Nephron progenitor cell (in vitro differentiated cells): ENCODE data around the gene BCL6B.
A peak's percentile ranks its signal among the peaks of the same experiment; 100 is the strongest.

Source experiments
- DNase-seq: peaks from one replicate; pipeline ENCODE4 v3.0.0; 2021
- H3K27ac Mint-ChIP-seq: 2 replicates; pipeline ENCODE4 v1.8.0; 2021; ENCODE audit warnings: mild to moderate bottlenecking, moderate library complexity, mixed read lengths
- H3K27me3 Mint-ChIP-seq: 2 replicates; pipeline ENCODE4 v1.8.0; 2021; ENCODE audit warnings: mild to moderate bottlenecking, low read depth, mixed read lengths; ENCODE audit not compliant: poor library complexity
- H3K36me3 Mint-ChIP-seq: 2 replicates; pipeline ENCODE4 v1.8.0; 2021; ENCODE audit warnings: low read depth, mixed read lengths
- H3K4me1 Mint-ChIP-seq: 2 replicates; pipeline ENCODE4 v1.8.0; 2021; ENCODE audit warnings: mixed read lengths
- H3K4me3 Mint-ChIP-seq: 2 replicates; pipeline ENCODE4 v1.8.0; 2021; ENCODE audit warnings: mild to moderate bottlenecking, moderate library complexity, mixed read lengths
- H3K9me3 Mint-ChIP-seq: 2 replicates; pipeline ENCODE4 v1.8.0; 2021; ENCODE audit warnings: mild to moderate bottlenecking, moderate library complexity, mixed read lengths
- TF ChIP-seq, protein P1 (sequence below): fragments of 200-600 bp; sonication (generic); IDR thresholded peaks from 2 replicates; pipeline ENCODE4 v1.5.0; 2021; ENCODE audit warnings: antibody characterized with exemption

Gene BCL6B

DNA sequence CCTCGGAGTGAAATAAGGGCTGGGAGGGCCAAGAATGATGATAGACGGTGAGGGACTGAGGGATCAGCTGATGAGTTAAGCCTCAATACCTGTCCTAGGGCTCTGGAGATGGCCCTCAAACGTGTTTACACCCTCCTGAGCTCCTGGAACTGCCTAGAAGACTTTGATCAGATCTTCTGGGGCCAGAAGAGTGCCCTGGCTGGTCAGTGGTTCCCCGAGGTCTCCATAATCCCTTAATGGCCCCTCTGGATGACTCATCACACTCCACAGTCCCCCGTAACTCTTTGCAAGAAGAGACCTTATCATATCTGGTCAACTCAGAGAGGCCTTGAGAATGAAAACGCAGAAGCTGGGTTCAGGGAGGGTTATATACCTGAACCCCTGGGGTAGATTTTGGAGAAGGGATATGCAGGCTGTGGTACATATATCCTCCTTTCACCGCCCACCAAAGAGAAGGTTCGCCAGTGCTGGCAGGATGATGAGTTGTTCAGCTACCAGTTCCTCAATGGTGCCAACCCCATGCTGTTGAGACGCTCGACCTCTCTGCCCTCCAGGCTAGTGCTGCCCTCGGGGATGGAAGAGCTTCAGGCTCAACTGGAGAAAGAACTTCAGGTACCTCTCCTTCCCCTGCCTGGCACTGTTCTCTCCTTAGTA is 23.9 kb upstream of the BCL6B start:
- Mint-ChIP-seq H3K27me3 (peaks cover 15% of the 10 kb centered on the region), H3K4me1 (peaks cover 12% of the 10 kb centered on the region)
- TF ChIP-seq, protein P1, sequence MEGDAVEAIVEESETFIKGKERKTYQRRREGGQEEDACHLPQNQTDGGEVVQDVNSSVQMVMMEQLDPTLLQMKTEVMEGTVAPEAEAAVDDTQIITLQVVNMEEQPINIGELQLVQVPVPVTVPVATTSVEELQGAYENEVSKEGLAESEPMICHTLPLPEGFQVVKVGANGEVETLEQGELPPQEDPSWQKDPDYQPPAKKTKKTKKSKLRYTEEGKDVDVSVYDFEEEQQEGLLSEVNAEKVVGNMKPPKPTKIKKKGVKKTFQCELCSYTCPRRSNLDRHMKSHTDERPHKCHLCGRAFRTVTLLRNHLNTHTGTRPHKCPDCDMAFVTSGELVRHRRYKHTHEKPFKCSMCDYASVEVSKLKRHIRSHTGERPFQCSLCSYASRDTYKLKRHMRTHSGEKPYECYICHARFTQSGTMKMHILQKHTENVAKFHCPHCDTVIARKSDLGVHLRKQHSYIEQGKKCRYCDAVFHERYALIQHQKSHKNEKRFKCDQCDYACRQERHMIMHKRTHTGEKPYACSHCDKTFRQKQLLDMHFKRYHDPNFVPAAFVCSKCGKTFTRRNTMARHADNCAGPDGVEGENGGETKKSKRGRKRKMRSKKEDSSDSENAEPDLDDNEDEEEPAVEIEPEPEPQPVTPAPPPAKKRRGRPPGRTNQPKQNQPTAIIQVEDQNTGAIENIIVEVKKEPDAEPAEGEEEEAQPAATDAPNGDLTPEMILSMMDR, result no peak

GRCh38 chr17:7001318-7001961 is 21.4 kb upstream of the BCL6B start:
- Mint-ChIP-seq H3K4me3 (no peak overlapping the region), H3K27me3 (peaks cover 5% of the 10 kb centered on the region), H3K27ac (peak overlapping the region; percentile 47), H3K9me3 (no peaks in the 10 kb centered on the region), H3K36me3 (peaks cover 42% of the 10 kb centered on the region), H3K4me1 (no peaks in the 10 kb centered on the region)
- TF ChIP-seq, protein P1, result peak; percentile 69
- peak; percentile 74 for DNase-seq

More for the DNA sequence above, 23.9 kb upstream of the BCL6B start:
- Mint-ChIP-seq H3K9me3 (no peaks in the 10 kb centered on the region), H3K4me3 (no peak overlapping the region), H3K36me3 (peaks cover 46% of the 10 kb centered on the region), H3K27ac (no peak overlapping the region)
- DNase-seq, result no peak

DNA sequence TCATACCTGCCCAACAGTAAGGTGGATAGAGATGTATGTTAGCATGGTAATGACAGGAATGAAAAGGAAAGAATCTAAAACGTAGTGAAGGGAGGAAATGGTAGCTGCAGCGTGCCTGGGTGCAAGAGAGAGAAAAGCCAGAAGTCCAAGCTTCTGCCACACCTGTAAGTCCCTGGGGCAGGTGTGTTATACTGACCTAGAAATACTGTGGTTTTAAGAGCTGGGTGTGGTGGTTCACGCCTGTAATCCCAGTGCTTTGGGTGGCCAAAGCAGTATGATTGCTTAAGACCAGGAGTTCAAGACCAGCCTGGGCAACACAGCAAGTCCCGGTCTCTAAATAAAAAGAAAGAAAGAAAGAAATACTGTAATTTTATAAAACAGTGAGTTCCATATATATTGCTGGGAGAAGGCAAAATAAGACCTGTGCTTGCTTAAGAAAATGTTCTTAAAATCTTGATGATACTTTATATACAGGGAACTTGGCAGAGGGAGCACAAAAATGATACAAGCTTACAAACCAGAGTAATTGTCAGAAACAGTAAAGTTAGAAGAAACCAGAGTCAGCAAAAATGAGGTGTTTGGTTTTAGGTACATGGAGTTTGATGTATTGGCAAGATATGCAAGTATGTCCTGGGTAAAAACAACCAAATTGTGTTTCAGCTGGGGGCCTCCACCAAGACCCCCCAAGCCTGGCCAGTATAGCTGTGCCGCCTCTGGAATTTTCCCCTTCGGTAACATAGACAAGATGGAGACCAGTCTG is 20.4 kb upstream of the BCL6B start:
- peaks cover 35% of the 10 kb centered on the region for H3K36me3 Mint-ChIP-seq
- TF ChIP-seq, protein P1, result no peak

GRCh38 chr17:7003745-7004144 is 19.1 kb upstream of the BCL6B start:
- DNase-seq, result no peak
- Mint-ChIP-seq H3K9me3 (no peaks in the 10 kb centered on the region), H3K4me1 (no peaks in the 10 kb centered on the region), H3K27ac (no peak overlapping the region), H3K36me3 (peaks cover 23% of the 10 kb centered on the region), H3K27me3 (no peaks in the 10 kb centered on the region), H3K4me3 (no peak overlapping the region)
- TF ChIP-seq, protein P1, result no peak

More for the DNA sequence above, 20.4 kb upstream of the BCL6B start:
- no peak for DNase-seq
- Mint-ChIP-seq H3K27ac (no peak overlapping the region), H3K4me1 (no peaks in the 10 kb centered on the region), H3K27me3 (no peaks in the 10 kb centered on the region), H3K9me3 (no peaks in the 10 kb centered on the region), H3K4me3 (no peak overlapping the region)

DNA sequence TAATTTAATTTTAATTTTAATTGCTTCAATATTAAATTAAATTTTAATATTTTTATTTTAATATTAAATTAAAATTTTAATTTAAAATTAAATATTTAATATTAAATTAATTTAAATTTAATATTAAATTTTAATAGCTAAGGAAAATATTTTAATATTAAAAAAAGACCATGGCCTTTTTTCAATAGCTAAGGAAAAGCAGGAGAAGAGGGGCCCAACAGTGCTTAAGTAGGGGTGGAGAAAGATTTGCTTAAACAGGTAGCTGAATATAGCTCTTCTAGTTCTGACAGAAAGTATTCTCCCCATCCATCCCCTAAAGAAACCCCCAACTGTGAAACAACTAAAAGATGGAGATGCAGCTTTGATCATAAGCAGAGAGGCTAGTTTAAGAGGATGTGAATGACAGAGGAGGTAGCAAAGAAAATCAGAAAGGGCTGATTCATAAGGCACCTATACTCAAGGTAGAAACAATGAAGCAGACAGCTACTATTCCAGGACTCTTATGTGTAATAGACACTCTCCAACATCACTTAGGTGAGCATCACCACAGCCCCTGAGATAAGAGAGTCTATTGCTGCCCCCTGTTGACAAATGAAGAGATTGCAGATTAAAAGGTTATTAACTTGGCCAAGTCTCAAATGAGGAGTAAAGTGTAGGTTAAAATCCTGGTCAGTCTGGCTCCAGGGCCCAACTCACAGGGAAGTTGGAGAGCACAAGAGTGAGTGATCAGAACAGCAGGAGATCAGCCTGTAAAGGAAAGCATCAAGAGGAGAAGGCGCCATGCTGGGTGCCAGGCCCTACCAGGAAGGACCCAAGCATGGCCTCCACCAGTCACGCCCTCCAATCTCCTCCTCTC is 18.2 kb upstream of the BCL6B start:
- Mint-ChIP-seq H3K27ac (no peak overlapping the region), H3K4me3 (no peak overlapping the region), H3K36me3 (peaks cover 17% of the 10 kb centered on the region), H3K27me3 (no peaks in the 10 kb centered on the region), H3K9me3 (no peaks in the 10 kb centered on the region), H3K4me1 (peaks cover 1% of the 10 kb centered on the region)
- no peak for DNase-seq
- TF ChIP-seq, protein P1, result peak; percentile 70
